Stimulated activated CD8-positive, alpha-beta memory T cell treated with anti-CD3 and anti-CD28 coated beads, Interleukin-7, amount 100 ng/mL, for 4 hours (primary cell): ENCODE results near the gene RRAGD.
A peak's percentile ranks its signal among the peaks of the same experiment; 100 is the strongest.

Experiments
- DNase-seq, 2 donors: peaks; one replicate each; pipeline ENCODE4 v3.0.0-alpha.2; 2020; ENCODE audit warnings: low read depth in 2 of 2

The RRAGD gene

GRCh38 chr6:89375427-89376267 is 36.4 kb downstream of the RRAGD start:
- DNase-seq: peak; percentile 47 to 63

- DNase-seq: no peak
Observed at GRCh38 chr6:89372506-89372901, 39.6 kb downstream of the RRAGD start.

GRCh38 chr6:89371849-89372505 is 40.1 kb downstream of the RRAGD start:
- peak; percentile 64 to 66 for DNase-seq

GRCh38 chr6:89368999-89369398 is 43.1 kb downstream of the RRAGD start:
- no peak for DNase-seq

GRCh38 chr6:89368107-89368506 is 44.0 kb downstream of the RRAGD start:
- peak; percentile 12 to 35 for DNase-seq

- no peak for DNase-seq
Observed at GRCh38 chr6:89364586-89364985, 47.5 kb downstream of the RRAGD start.

GRCh38 chr6:89361171-89361570 is 50.9 kb downstream of the RRAGD start:
- no peak for DNase-seq

GRCh38 chr6:89360415-89360999 is 51.6 kb downstream of the RRAGD start:
- DNase-seq: no peak

GRCh38 chr6:89359561-89359960 is 52.5 kb downstream of the RRAGD start:
- DNase-seq: no peak

- DNase-seq: no peak
Observed at GRCh38 chr6:89357390-89357789, 54.7 kb downstream of the RRAGD start.

GRCh38 chr6:89356642-89357170 is 55.4 kb downstream of the RRAGD start:
- no peak for DNase-seq

GRCh38 chr6:89355511-89356194 is 56.4 kb downstream of the RRAGD start:
- no peak for DNase-seq

- DNase-seq: no peak
Observed at GRCh38 chr6:89353702-89354392, 58.2 kb downstream of the RRAGD start.

GRCh38 chr6:89353118-89353556 is 58.9 kb downstream of the RRAGD start:
- DNase-seq: no peak

- peak; percentile 34 to 77 for DNase-seq
Observed at GRCh38 chr6:89352278-89353117, 59.6 kb downstream of the RRAGD start, which contains the start of gene UBE2J1. Gene UBE2J1 (minus strand): TSS chr6:89352722. CDS start chr6:89352569, 153 bp downstream.

- DNase-seq: no peak
Observed at GRCh38 chr6:89351671-89352277, 60.3 kb downstream of the RRAGD start.

- no peak for DNase-seq
Observed at GRCh38 chr6:89350281-89350966, 61.6 kb downstream of the RRAGD start.

GRCh38 chr6:89348372-89348771 is 63.7 kb downstream of the RRAGD start:
- no peak for DNase-seq

GRCh38 chr6:89347825-89348224 is 64.2 kb downstream of the RRAGD start:
- no peak for DNase-seq
